GM10847 (cell line): Measurements from ENCODE around the gene CPN1.

Source experiments
- POLR2A ChIP-seq: IDR thresholded peaks from 2 replicates; pipeline ENCODE4 v1.6.1; 2011; ENCODE audit not compliant: insufficient read length; ENCODE audit errors: extremely low read depth

CPN1 gene

DNA sequence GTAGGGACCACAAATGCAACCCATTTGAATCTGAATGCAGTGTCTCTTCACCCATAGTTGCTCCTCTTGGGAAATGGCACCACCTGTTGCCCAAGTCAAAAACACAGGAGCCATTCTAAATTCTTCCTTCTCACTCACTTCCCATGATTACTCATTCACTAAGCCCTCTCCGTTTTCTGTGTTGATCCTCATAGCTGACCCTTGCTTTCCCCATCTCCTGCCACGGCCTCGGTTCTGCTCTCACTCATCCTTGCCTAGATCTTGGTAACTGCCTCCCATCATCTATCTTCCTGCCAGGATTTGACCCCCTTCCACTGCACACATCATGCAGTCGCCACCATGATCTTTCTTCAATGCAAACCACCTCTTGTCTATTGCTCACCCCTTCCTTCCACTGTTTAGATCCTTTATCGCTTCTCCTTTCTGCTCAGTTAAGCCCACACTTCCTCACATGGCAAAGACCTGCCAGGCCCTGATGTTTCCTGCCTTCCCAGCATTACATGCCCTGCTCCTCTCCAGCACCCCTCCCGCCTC, 19.0 kb upstream of the CPN1 start:
- TF ChIP-seq POLR2A, result no peak

DNA sequence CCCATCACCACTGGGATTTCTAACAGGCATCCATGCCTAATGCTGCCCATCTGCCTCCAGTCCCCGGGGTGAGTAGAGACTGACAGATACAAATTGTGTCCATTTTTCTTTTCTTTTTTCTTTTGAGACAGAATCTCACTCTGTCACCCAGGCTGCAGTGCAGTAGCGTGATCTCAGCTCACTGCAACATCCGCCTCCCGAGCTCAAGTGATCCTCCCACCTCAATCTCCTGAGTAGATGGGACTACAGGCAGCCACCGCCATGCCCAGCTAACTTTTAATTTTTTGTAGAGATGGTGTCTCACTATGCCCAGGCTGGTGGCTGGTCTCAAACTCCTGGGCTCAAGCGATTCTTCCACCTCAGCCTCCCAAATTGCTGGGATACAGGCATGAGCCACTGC, 7.6 kb upstream of the CPN1 start:
- no peak for TF ChIP-seq POLR2A

DNA sequence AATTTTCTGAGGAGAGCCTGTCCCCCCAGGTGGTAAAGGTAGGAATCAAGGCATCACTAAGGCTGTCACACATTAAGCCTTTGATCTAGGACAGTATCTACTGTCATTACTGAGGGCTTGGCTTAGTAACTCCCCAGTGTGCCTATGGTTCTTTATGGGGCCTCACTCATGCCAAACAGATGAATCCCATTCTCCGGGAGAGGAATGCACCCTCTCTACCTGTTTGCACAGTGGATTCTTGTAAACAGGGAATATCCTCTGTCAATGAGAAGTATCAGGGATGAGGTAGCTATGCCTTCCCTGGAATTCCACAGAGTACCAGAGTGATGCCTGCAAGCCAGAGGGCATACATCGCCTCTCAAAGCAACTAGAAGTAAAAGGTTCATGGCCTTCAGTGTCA, 3.9 kb upstream of the CPN1 start:
- TF ChIP-seq POLR2A, result no peak

DNA sequence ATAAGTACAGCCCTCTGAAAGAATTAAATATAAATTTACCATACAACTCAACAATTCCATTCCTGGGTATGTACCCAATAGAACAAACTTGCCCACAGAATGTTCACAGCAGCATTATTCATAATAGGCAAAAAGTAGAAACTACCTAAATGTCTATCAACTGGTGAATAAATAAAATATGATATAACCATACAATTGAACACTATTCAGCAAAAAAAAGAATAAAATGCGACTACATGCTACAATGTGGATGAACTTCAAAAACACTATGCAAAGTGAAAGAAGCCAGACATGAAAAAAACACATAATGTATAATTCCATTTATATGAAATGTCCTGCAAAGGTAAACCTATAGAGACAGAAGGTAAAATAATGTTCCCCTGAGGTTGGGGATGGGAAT, 2.0 kb upstream of the CPN1 start:
- TF ChIP-seq POLR2A, result no peak

DNA sequence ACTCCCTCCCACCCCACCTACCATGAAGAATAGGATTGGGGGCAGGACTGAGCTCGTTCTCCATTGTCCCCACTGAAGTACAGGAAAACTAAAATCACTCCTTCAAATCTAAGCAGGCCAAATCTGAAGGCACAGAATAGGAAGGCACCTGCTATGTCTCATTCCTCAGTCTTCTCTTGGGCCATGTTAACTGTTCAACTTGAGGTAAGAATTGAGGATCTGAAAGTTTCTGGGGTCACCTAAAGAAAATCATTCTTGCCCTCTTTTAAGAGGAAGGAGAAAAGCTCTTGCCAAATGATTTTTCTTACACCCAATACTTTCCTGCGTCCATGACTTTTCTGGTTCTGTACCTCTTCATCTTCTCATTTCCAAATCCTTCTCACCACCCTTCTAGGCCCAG, 4.9 kb downstream of the CPN1 start:
- no peak for TF ChIP-seq POLR2A

DNA sequence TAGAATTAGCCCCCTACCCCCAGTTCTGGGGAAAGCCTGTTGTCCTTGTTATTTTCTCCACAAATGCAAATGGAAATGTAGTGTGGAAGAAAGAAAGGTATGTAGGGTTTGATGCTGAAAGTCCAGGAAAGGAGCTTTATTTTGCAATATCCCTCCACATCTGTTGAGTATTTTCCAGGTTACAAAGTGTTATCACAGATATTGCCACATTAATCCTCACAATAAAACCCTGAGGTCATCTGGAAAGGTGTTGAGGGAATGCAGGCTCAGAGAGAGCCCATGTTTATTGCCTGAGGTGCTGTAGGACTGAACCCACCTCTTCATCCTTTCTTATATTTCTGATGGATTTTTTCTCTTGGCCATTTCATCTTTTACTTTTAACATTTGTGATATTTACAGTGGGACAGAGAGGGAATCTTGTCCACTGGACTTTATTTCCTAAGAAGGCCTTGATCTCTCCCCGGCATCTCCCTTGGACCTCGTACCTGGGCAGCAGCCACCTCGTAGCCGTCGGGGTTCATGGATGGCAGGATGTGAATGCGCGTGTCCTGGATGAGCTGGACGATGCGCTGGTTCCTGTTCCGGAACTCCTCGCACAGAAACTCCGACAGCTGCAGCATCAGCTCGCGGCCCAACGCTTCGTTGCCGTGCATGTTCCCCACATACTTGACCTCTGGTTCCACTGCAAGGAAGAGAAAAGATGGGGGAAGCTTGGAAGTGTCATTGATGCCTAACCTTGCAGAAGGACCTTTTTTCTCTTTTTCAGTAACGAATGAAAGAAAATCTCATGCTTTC, 6.0 kb downstream of the CPN1 start:
- TF ChIP-seq POLR2A, result no peak

DNA sequence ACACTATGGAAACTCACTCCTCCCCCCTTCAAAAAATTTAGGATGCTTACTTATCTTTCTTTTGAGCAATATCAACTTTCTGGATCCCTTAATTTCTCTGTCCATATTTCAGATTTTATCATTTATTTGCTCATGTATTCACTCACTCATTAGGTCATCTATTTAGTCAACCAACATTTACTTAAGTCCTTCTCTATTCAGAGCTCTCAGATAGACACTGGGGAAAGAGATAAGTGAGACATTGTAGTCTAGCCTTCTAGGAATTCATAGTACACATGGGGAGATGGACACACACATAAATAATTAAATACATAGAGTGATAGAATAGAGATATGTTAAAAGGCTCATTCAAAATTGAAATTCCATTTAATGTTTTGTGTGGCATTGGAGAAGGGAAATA, 9.2 kb downstream of the CPN1 start:
- TF ChIP-seq POLR2A, result no peak

DNA sequence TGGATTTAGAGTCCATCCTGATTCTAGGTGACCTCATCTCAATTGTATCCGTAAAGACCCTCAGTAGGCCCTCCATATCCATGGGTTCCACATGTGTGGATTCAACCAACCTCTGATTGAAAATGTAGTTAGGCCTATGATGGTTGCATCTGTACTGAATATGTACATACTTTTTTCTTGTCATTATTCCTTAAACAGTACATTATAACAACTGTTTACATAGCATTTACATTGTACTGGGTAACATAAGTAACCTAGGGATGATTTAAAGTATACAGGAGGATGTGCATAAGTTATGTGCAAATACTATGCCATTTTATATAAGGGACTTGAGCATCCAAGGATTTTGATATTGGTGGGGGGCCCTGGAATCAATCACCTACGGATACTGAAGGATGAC, 10.1 kb downstream of the CPN1 start:
- no peak for TF ChIP-seq POLR2A

DNA sequence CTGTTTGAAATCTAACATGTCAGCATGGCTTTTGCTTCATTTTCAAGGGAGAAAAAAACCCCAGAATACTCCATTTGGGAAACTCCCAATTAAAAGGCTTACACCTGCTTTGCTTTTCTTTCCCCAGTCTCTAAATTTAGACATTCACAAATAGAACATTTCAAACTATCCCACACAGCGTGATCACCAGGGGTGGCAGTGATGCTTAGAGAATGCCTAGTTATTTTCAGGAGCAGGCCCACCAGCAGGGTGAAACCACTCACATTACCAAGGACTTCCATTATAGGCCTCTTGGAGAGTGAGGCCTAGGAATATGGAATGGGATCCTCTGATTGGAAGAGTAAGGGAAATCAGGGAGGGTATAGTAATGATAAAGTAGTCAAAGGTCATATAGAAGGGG, 14.2 kb downstream of the CPN1 start:
- TF ChIP-seq POLR2A, result no peak

DNA sequence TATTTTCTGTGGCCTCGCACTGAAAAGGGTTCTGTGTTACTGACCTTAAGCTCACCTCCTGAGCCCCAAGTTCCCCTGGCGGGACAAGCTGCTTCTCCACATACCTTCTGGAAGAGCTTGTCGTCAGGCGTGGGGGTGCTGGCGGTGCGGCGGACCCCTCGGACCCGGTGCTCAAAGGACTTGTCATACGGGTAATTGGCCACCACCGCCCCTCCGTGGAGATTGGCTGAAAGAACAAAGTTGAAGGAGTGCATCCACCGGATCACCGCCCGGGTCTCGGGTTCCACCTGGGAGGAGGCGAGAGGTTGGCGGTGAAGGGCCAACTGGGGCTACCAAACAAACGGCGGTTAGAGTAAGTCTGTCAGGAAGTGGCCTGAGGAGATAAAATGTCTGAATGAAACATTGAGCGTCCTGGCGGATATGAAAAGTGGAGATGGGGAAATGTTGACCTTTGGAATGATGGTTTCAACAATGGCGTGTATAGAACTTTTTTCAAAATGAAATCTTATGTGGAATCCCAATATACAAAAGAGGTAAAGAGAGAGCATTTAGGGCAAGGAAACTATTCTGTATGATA, 16.5 kb downstream of the CPN1 start:
- TF ChIP-seq POLR2A, result no peak

DNA sequence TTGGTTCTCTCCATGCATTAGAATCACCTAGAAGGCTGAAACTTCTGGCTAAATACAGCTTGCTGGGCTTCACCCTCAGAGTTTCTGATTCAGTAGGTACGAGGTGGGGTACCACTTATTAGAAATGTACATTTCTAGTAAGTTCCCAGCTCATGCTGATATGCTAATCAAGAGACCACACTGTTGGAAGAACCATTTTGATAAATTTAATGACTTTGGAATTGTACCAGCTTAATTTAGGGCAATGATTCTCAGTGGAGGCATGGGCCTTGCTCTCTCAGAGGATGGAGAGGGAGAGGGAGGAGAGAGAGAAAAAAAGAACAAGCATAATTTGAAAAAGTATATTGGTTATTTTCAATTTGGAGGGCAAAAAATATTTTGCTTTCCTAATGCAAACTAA, 20.3 kb downstream of the CPN1 start:
- no peak for TF ChIP-seq POLR2A

DNA sequence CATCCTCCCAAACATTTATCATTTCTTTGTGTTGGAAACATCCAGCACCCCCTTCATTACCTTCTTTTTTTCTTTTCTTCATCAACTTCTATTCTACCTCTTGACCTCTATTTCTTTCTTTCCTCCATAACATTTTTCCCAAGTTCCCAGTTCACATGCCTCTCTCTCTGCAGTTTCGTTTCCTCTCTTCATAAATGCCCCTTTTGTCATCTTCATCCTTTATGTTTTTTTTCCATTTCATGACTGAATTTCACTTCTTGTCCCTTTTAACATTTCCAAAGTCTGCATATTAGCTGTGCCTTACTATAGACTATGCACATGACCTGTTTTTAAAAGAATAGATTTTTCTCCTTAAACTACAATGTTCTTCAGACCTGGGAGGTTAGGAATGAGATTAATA, 23.7 kb downstream of the CPN1 start:
- TF ChIP-seq POLR2A, result no peak

DNA sequence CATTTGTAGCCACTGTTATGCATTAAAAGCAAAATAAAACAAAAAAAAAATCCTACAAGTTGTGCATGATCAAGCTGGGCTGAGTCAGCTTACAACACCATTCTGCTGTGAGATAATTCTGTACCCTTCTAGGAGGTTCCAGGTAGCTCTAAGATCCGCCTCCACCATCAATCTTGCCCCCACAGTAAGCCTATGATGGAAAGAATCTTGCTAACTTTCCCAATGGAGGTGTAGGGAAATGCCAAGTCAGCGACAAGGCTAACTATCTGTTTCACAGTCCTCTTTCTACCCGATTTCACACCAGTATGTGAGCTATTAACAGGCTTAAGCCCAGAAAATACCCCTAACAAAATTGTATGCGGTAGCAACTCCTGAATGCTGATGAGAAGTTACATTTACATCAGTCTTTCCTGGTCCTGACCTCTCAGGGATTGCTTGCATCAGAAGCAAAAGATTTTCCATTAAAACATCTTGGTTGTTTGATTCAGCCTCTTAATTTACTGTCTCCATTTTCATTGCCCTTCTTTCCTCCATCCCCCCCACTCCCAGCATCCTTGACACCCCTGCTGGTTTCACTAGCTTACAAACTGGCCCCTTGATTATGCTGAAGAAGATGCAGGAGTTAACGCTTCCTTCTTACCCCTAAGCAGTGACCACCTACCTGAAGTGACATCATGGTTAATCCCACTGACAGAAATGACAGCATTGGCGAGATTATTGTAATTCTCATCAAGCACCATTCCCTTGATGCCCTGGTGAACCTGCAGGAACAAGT, 27.8 kb downstream of the CPN1 start:
- no peak for TF ChIP-seq POLR2A

DNA sequence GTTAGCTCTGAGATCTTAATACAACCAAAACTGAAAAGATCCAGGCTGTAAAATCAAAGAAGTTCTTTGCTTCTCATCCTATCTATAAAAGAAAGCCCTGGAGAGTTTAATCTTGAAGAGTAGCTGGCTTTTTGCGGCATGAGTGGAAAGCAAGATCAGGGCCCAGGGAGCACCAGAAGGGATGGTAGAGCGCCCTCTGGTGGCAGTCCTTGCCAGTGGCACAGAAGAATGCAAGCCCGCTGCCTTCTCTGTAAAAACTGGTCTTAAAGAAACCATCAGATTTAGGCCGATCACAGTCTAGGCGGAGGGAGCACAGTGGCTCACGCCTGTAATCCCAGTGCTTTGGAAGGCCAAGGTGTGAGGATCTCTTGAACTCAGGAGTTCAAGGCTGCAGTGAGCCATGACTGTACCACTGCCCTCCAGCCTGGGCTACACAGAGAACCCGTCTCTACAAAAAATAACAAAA, 35.6 kb downstream of the CPN1 start:
- no peak for TF ChIP-seq POLR2A

DNA sequence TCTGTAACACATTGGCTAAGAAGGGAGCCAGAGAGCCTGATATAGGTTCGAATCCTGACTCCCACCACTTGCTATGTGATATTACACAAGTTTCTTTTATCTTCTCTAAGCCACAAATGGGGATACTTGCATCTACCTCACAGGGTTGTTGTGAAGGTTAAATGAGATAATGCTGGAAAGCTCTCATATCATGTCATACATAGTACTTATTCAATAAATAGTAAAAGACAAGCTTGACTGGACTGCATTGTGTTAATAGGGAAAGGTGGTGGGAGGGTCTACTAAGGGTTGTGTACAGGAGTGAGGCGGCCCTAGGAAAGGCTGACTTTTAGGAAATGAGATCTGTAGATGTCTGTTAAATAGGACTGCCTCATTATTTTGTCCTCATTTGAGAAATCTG, 36.1 kb downstream of the CPN1 start:
- TF ChIP-seq POLR2A, result no peak

DNA sequence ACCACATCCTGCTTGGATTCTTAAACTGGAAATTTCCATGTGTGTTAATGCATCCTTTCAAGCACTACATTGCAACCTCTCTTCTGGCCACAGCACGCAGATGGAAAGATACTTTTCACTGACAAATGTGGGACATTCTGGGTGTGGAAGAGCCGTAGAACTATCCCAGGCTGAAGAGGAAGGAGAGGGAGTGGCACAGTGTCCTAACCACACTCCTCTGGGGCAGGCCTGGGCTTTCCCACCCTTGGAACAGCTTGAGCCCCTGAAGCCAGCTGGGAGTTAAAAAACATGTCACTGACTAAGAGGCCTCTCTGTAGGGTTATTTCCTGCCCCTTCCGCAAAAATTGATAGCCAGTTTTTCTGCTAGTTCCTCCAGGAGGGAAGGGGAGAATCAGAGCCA, 37.9 kb downstream of the CPN1 start:
- no peak for TF ChIP-seq POLR2A

DNA sequence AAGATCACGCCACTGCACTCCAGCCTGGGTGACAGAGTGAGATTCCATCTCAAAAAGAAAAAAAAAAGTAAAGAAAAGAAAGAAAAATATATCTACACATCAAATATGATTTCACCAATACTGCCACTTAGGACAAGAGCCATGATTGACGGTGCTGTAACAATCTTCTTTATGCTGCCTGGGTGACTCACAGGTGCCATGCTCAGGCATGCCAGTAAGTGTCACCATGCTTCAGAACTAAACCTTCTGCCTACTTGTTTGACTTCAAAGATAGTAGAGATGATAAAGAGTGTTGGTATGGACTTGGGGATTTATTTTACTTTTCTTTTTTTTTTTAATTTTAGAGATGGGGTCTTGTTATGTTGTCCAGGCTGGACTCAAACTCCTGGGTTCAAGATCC, 38.3 kb downstream of the CPN1 start:
- no peak for TF ChIP-seq POLR2A
